H1 (cell line): ENCODE measurements around the gene TOP1. TPM values are rescaled to one million over a fixed set of nuclear protein-coding genes. Genes with fewer than 3 reads are reported as not detected.

Experiments
- HDAC2 ChIP-seq, 2 experiments: fragments of 300-600 bp in 1 of 2; sonication (generic) in 1 of 2; IDR thresholded peaks; 2 replicates each; pipeline ENCODE4 v1.6.1; 2011 to 2012; ENCODE audit warnings: low read depth in 2 of 2, low read length in 2 of 2, mild to moderate bottlenecking in 2 of 2, moderate library complexity in 2 of 2, borderline replicate concordance in 1 of 2, inconsistent platforms in 1 of 2
- JUN ChIP-seq: IDR thresholded peaks from 2 replicates; pipeline ENCODE4 v1.6.1; 2011; ENCODE audit warnings: low read depth, mild to moderate bottlenecking, improper control_type of control experiment, low read length
- KDM1A ChIP-seq: fragments of 200-600, 300-600 bp; sonication (generic); IDR thresholded peaks from 2 replicates; pipeline ENCODE4 v1.7.1; 2016; ENCODE audit warnings: mild to moderate bottlenecking, low read length, borderline replicate concordance
- MAFK ChIP-seq: IDR thresholded peaks from 2 replicates; pipeline ENCODE4 v1.6.1; 2012; ENCODE audit warnings: low read depth, mild to moderate bottlenecking, improper control_type of control experiment, low read length
- SIN3A ChIP-seq, 2 experiments: IDR thresholded peaks in 1 of 2; conservative IDR thresholded peaks in 1 of 2; 2 replicates each; pipeline ENCODE4 v1.6.1; 2011 to 2012; ENCODE audit warnings: low read length in 2 of 2, improper control_type of control experiment in 1 of 2, low read depth in 1 of 2, mild to moderate bottlenecking in 1 of 2
- SIRT6 ChIP-seq: IDR thresholded peaks from one replicate; pipeline ENCODE4 v1.7.1; 2012; ENCODE audit warnings: low read length, inconsistent platforms
- SRF ChIP-seq: IDR thresholded peaks from 2 replicates; pipeline ENCODE4 v1.6.1; 2011; ENCODE audit warnings: mild to moderate bottlenecking, low read depth, low read length, moderate library complexity
- polyA plus RNA-seq, 7 experiments: library from polyadenylated mRNA; depleted of rRNA in 3 of 7; stranded (reverse) in 5 of 7; unstranded in 2 of 7; fragments of >200 nt in 5 of 7; fragments of 200-250 nt in 2 of 7; gene quantifications; 1 replicate in 5 of 7; 2 replicates in 1 of 7; 4 replicates in 1 of 7; pipeline versions ENCODE4 v1.2.1 to v1.2.3, GENCODE V29; 2011 to 2013; ENCODE audit warnings: missing spikeins in 2 of 7, mixed read lengths in 2 of 7
- total RNA-seq: library from RNA; stranded (reverse); fragmentation: NEBNext Ultra II Directional; extraction: Animal tissue kit (Norgen Biotek cat#: 25700); gene quantifications from 2 replicates; pipeline ENCODE4 v1.2.1, GENCODE V29; 2021
- TF ChIP-seq, protein P1 (sequence below): IDR thresholded peaks from 2 replicates; pipeline ENCODE4 v1.6.1; 2011; ENCODE audit warnings: low read depth, mild to moderate bottlenecking, low read length; ENCODE audit not compliant: insufficient read depth

Gene TOP1
- total and polyA plus RNA-seq, 2 of the 8 experiments (the other 6 are each of a cell fraction or from before 2014, with no cell fraction given), result 7.4 to 108 TPM

DNA sequence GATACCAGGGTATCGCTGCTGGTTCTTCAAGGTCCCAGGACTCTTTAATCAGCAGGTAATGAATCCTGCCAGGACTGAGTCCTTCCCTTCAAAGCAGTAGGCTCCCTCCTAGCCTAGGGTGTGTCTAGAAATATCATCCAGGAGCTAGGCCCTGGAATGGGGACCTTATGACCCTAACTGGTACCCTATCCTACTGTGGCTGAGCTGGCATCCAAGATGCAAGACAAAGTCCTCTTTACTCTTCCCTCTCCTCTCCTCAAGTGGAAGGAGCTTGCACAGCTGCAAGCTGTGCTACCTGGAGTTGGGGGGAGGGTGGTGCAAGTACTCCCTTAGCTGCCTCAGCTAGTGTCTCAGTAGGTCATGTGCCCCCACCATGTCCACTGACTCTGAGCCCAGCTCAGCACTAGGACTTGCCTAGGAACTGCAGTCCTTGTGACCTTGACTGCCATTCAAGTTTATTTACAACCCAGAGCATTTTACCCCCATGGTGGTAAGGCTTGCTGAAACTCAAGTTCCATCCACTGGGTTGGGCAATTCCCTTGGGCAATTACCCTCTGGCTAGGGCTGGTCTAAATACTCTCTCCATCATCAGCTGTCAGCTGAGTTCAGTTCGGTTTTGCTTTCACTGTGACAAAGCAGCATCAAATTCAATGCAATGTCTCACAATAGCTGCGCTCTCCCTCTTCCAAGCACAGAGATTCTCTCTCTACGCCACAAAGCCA is 48.4 kb upstream of the TOP1 start (continued):
- TF ChIP-seq, protein P1, sequence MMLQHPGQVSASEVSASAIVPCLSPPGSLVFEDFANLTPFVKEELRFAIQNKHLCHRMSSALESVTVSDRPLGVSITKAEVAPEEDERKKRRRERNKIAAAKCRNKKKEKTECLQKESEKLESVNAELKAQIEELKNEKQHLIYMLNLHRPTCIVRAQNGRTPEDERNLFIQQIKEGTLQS, result no peak
- TF ChIP-seq MAFK (no peak), SRF (no peak), SIRT6 (no peak), HDAC2 (IDR thresholded peaks at IDR 0.05; ENCODE audit: borderline replicate concordance in 1 of 2, low read depth in 2 of 2, low read length in 2 of 2) (no peak), JUN (no peak), SIN3A (conservative IDR thresholded peaks at IDR 0.05 in 1 of 2, IDR thresholded peaks at IDR 0.05 in 1 of 2; ENCODE audit: low read depth in 1 of 2, low read length in 2 of 2) (no peak), KDM1A (no peak)
